ENCODE data around the gene CELF2.

- TF ChIP-seq CTCF (IDR thresholded peaks at IDR 0.05) (no peak), POLR2A (IDR thresholded peaks at IDR 0.05) (no peak), POLR2AphosphoS5 (IDR thresholded peaks at IDR 0.05; ENCODE audit: insufficient read depth in 1 of 2, low read depth in 1 of 2) (no peak)
Observed at GRCh38 chr10:11161096-11161495, 143.4 kb downstream of the CELF2 start.

All from vagina (tissue), 2 donors.